Subcutaneous adipose tissue (tissue), 4 donors: ENCODE measurements around the gene CNN3. TPM values are rescaled to one million over a fixed set of nuclear protein-coding genes. Genes with fewer than 3 reads are reported as not detected.

Source experiments
- CTCF ChIP-seq: fragments of 450-650 bp; IDR thresholded peaks from one replicate; pipeline ENCODE4 v1.5.1; 2016; ENCODE audit warnings: low read depth, mild to moderate bottlenecking, control low read depth, antibody characterized with exemption, moderate library complexity
- total RNA-seq, 4 donors: library from RNA; depleted of rRNA; stranded (reverse); fragments of >200 nt; gene quantifications; one replicate each; pipeline ENCODE4 v1.1.0, GENCODE V29; 2016

The CNN3 gene
- total RNA-seq, 4 donors from 2014 or later: 99.6 to 172 (median 151) TPM

- TF ChIP-seq CTCF: no peak
These were observed 63.0 kb downstream of the CNN3 start for GRCh38 chr1:94863919-94864318.

GRCh38 chr1:94863297-94863911 is 63.5 kb downstream of the CNN3 start:
- TF ChIP-seq CTCF: no peak

GRCh38 chr1:94862718-94863117 is 64.2 kb downstream of the CNN3 start:
- no peak for TF ChIP-seq CTCF

GRCh38 chr1:94859174-94859573 is 67.7 kb downstream of the CNN3 start:
- TF ChIP-seq CTCF: no peak

GRCh38 chr1:94858276-94858675 is 68.6 kb downstream of the CNN3 start:
- no peak for TF ChIP-seq CTCF

- TF ChIP-seq CTCF: no peak
These were observed 70.0 kb downstream of the CNN3 start for GRCh38 chr1:94856868-94857267.

DNA sequence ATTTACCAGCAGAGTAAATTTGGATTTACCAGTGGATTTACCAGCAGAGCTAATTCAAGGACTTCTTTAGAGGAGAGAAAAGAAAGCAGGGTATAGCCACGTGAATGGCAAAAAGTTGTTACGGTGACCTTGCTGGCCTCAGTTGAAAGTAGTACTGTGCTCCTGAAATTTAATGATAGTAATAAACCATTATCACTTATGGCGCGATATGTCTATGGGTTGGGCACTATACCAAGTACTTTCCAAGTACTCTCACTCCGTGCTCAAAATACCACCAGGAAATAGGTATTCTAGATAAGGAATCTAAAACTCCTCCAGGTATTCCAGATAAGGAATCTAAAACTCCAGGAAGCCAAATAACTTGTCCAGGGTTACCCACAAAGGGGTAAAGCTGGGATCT is 70.9 kb downstream of the CNN3 start:
- no peak for TF ChIP-seq CTCF
